GM19035 (cell line): ENCODE results near the gene CPD.
"Not testable (repeated sequence)": the region's sequence is repeated elsewhere in the genome, so short reads cannot be mapped to it uniquely, and the experiment has no call there.

ENCODE experiments used
- ATAC-seq: cut with Tn5 transposase; IDR thresholded peaks from one replicate; pipeline ENCODE4 v1.9.1; 2021; ENCODE audit not compliant: unreplicated experiment

Gene CPD

GRCh38 chr17:30422171-30422570 lies 43.4 kb downstream of the CPD start:
- ATAC-seq: no peak

GRCh38 chr17:30424471-30424870 lies 45.7 kb downstream of the CPD start:
- ATAC-seq: no peak

DNA sequence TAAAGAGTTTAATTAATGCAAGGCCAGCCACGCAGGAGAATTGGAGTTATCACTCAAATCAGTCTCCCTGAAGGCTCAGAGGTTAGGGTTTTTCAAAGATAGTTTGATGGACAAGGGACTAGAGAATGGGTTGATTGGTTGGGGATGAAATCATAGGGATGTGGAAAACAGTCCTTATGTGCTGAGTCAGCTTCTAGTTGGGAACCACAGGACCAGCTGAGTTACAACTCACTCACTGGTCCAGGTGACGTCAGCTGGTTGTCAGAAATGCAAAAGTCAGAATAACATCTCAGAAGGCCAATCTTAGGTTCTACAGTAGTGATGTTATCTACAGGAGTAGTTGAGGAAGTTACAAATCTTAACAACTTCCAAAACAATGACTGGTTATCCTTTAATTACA lies 47.6 kb downstream of the CPD start:
- no peak for ATAC-seq

DNA sequence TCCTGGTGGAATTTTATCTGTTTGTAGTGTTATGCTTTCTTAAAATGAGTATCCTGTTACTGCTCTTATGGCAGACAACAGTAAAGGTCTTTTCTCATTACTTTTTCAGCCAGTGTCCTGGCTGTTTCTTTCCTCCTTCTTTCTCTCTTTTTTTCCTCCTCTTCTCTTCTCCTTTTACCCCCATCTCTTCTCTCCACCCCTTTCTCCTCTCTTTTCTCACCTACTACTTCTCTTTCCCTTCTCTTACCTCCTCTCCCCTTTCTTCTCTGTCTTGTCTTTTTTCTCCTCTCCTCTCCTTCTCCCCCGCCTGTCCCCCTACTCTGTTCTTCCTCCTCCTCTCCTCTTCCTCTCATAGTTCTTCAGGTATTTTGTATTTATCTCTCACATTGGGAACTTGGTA lies 48.9 kb downstream of the CPD start:
- ATAC-seq: no peak

GRCh38 chr17:30429155-30429554 lies 50.4 kb downstream of the CPD start:
- ATAC-seq: no peak

GRCh38 chr17:30433514-30433913 lies 54.8 kb downstream of the CPD start:
- no peak for ATAC-seq

DNA sequence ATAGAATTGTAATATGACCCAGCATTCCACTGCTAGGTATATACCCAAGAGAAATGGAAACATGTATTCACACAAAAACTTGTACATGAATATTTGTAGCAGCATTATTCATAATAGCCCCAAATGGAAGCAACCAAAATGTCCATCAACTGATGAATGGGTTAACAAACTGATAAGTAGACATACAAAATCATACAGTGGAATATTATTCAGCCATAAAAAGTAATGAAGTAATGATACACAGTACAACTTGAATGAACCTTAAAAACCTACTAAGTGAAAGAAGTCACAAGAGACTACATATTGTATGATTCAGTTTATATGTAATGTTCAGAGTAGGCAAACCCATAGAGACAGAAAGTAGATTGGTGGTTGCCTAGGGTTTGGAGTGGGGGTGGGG lies 58.0 kb downstream of the CPD start:
- no peak for ATAC-seq

GRCh38 chr17:30443721-30444120 lies 65.0 kb downstream of the CPD start:
- no peak for ATAC-seq

- not testable (repeated sequence) for ATAC-seq
These were observed 67.9 kb downstream of the CPD start for GRCh38 chr17:30446640-30447039.

DNA sequence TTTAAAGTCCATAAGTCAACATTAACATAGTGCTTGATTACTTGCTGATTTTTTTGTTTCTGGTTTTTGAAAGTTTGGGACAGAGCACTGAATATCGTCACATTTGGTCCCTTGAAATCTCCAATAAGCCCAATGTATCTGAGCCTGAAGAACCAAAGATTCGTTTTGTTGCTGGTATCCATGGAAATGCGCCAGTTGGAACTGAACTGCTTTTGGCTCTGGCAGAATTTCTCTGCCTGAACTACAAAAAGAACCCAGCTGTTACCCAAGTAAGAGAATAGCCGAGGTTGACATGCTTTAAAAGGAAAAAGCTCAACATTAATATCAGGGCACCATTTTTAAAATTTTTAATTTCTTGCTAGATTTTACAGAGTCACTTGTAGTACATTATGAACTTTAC lies 70.8 kb downstream of the CPD start:
- no peak for ATAC-seq

DNA sequence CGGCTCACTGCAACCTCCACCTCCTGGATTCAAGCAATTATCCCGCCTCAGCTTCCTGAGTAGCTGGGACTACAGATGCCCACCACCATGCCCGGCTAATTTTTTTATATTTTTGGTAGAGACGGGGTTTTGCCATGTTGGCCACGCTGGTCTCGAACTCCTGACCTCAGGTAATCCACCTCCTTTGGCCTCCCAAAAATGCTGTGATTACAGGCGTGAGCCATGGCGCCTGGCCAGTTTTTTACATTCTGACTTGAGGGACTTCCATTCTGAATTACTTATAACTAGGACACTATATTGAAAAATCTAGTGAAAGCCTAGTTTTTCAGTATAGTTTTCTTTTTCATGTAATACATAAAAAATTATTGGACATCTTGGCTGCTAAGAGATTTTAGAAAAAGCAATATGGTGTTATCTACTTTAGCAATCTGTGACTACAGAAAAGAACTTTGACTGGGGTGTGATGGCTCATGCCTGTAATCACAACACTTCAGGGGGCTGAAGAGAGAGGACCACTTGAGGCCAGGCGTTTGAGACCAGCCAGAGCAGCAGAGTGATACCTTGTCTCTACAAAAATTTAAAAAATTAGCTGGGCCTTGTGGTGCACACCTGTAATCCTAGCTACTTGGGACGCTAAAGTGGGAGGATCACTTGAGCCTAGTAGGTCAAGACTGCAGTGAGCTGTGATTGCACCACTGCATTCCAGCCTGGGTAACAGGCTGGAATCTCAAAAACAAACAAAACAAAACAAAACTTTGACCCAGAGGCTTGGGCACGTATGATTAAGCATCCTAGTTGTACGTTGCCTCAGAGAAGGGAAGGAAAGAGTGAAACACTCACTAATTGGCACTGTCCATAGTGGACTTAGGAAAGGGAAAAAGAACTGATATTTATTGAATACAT lies 71.6 kb downstream of the CPD start:
- no peak for ATAC-seq

- ATAC-seq: no peak
These were observed 75.9 kb downstream of the CPD start for GRCh38 chr17:30454635-30455034.

DNA sequence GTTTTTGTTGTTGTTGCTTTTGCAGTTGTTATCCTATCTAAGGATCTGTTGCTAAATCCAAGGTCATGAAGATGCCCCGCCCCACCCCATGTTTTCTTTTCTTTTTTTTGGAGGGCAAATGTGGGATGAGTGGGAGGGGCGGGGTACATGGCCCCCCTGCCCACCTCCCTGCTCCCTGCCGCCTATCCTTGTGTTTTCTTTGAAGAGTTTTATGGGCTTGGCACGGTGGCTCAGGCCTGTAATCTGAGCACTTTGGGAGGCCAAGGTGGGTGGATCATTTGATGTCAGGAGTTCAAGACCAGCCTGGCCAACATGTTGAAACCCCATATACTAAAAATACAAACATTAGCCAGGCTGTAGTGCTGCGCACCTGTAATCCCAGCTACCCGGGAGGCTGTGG lies 79.6 kb downstream of the CPD start:
- no peak for ATAC-seq

DNA sequence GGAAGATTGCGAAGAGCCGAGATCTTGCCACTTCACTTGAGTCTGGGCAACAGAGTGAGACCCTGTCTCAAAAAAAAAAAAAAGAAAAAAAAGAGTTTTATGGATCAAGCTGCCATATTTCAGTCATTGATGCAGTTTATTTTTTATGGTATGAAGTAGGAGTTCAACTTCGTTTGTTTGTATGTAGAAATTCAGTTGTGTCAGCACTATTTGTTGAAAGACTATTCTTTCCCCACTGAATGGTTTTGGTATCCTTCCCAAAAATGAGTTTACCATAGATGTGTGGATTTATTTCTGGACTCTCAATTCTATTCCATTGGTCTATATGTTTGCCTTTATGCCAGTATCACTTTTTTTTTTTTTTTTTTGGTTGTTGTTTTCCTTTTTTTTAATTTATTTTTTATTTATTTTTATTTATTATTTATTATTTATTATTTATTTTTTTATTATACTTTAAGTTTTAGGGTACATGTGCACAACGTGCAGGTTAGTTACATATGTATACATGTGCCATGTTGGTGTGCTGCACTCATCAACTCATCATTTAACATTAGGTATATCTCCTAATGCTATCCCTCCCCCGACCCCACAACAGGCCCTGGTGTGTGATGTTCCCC lies 80.2 kb downstream of the CPD start:
- ATAC-seq: not testable (repeated sequence)

GRCh38 chr17:30468465-30468864 lies 89.7 kb downstream of the CPD start:
- no peak for ATAC-seq

DNA sequence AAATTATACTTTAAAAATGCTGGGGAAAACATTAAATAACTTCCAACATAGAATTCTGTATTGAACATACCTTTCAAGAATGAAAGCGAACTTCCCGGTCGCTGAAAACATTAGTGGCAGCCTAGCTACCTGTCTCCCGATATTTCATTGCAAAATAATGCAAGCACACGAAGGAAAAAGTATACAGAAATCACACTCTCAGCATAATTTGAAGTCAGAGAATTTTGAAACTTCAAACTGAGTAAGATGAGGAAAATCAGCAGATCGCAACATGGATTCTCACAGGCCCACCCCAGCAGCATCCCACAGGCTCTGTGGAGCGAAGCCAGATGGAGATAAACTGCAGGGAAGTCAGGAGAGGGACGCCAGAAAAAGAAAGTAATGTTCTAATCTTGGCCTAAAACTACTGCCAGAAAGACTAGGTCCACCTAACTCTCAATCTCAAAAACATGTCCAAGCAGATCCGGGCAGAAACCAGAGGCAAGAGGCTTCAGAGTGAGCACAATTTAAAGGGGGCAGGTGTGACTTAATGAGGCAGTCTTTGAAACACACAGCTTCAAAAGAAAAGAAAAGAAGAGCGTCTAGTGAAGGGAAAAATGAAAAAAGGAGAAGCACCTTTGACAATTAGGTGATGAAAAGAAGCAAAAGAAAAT lies 93.6 kb downstream of the CPD start:
- ATAC-seq: no peak

GRCh38 chr17:30475206-30475605 lies 96.5 kb downstream of the CPD start:
- no peak for ATAC-seq

DNA sequence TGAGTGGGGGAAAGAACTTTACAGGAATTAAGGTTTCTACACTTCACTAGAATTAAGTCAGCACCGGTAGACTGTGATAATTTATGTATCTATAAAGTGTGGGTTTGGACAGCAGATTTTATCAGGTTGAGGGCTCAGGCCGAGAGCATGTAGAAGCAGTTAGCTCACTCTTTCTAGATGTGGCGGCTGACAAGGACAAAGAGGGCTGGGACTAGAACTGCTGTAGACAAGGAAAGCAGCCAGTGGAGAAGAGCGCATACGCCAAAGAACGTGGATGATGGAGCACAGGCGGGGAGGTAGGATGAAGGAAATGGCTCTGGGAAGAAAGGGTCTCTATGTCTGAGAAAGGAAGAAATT lies 98.0 kb downstream of the CPD start:
- peak; percentile 6 for ATAC-seq

- ATAC-seq: peak; percentile 95
These were observed 98.5 kb downstream of the CPD start, which contains the start of gene GOSR1 for GRCh38 chr17:30477083-30477773. Gene GOSR1, plus strand, starts transcription at chr17:30477408. Its CDS starts 26 bp downstream, at chr17:30477434.

DNA sequence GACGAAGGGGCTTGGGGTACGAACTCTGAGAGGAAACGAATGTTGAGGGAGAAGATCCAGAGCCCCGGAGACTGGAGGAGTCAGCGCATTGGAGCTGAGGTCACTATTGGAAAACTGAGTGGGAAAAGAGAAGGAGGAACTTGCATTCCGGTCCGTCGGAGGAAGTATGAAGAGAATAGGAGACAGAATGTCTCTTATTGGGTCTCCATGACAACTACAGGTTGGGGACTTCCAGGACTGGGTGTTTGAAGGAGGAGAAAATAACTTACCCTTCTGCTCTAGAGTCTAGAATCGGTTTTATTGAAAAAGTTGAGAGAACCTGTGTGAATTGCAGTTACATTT lies 99.0 kb downstream of the CPD start:
- peak; percentile 32 for ATAC-seq

DNA sequence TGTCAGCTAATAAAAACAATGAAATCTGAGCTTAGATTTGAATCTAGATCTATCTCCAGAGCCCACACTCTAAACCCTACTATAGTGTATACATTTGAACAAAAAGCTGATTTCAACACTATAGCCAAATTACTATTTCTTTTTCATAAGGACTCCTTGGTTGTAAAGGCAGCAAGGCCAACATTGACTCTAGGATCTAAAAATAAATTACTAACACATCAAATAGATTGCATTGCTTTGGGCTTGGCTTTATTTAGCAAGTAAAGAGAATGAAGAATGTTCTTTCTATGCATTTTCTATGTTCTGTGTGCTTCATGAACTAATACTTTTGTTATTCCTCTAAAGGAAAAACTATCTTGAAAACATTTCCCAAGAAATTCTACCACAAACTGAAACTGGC lies 103.8 kb downstream of the CPD start:
- no peak for ATAC-seq

DNA sequence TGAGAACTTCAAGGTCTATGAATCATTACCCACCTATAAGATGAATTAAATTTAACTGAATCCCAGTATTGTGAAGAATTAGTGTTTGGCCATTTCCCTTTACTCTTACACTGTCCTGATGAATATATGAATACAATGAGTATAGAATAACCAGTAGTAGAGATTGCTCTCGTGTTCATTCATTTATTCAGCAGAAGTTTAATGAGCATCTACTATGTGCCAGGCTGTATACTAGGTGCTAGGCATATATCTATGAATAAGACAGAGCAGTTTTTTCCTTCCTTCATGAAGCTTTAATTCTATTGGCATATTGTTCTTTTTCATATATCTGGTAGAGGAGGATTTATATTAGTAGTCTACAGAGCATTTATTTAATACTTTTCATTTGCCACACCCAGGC lies 104.4 kb downstream of the CPD start:
- no peak for ATAC-seq
